ENCODE data around the gene ELF1. TPM values are rescaled to one million over a fixed set of nuclear protein-coding genes. Genes with fewer than 3 reads are reported as not detected.

The ELF1 gene
- total and polyA plus RNA-seq, 2 of the 8 experiments (the other 6 are each of a cell fraction or from before 2014, with no cell fraction given) = 5.6 to 18.2 TPM

DNA sequence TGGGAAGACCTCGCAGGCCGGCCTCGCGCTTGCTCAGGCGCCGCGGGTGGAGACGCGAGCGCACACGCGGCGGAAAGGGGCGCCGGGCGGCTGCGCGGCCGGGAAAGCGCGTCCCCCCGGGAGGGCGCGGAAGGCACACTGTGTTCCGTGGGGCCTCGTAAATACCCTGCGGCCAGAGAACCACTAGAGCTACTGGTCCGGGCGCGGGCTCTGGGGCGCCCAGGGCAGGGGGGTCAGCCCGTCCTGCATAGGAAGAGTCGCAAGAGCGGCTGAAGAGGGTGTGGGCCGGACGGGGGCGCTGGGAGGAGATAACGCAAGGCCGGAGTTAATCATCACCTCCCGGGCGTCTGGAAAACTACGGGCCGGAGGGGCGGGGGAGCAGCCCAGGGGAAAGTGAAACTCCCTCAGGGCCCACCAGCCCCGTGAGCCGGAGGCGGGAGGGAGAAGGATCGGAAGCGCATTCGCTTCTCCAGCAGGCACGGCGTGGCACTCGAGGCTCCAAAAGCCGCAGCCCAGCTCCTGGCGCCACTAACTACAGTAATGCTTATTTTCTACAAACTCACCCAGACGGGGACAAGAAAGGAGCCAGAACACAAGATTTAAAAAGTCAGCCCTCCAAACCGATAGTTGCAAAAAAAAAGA lies 41.1 kb upstream of the ELF1 start:
- peak; percentile 70 to 86 for DNase-seq (ENCODE audit: low read depth in 1 of 2, low spot score in 2 of 2)
- peak overlapping the region; percentile 91 for H2BK5ac ChIP-seq (ENCODE audit: low read depth, low read length)
- FAIRE-seq = no peak
- no peak overlapping the region for H2AK5ac ChIP-seq (ENCODE audit: low read depth, low read length)
- H4K91ac ChIP-seq (replicated peaks; ENCODE audit: insufficient read length, low read length) = peak overlapping the region; percentile 73
- peak overlapping the region; percentile 73 for H2AFZ ChIP-seq (ENCODE audit: low read length)
- H3K27me3 ChIP-seq (replicated peaks in 1 of 4; ENCODE audit: control insufficient read depth in 3 of 4, extremely low read depth in 1 of 4, insufficient read depth in 3 of 4, low read length in 3 of 4) = no peaks in the 10 kb centered on the region
- peaks cover 7% of the 10 kb centered on the region; the same call in 1 of the 2 replicates for H3K23me2 ChIP-seq (ENCODE audit: low read depth, low read length)
- H3K9ac ChIP-seq (replicated peaks in 1 of 4; ENCODE audit: extremely low read depth in 1 of 4, low read depth in 3 of 4, low read length in 3 of 4) = peak overlapping the region; percentile 81 to 95 (median 87)
- H4K8ac ChIP-seq (ENCODE audit: extremely low read depth, insufficient read depth, low read length) = peak overlapping the region; percentile 69; the same call in 1 of the 2 replicates
- H3K18ac ChIP-seq (ENCODE audit: extremely low read depth, low read length) = peak overlapping the region; percentile 97
- H4K20me1 ChIP-seq (replicated peaks in 1 of 2; ENCODE audit: control insufficient read depth in 1 of 2, insufficient read depth in 2 of 2, low read length in 2 of 2) = no peaks in the 10 kb centered on the region
- H3K79me2 ChIP-seq (ENCODE audit: control insufficient read depth in 1 of 2, insufficient read depth in 2 of 2, low read length in 2 of 2) = peaks cover 0 to 55% of the 10 kb centered on the region in 2 experiments; a peak in 2 of 4 replicates
- no peaks in the 10 kb centered on the region for H3K9me3 ChIP-seq (ENCODE audit: insufficient read depth in 2 of 2, low read depth in 1 of 2, low read length in 1 of 2)
- CTCF ChIA-PET (ENCODE audit: partially characterized antibody) = interaction anchor here (0.5 to 1.5 kb wide), 10 partner anchors 12 to 596 kb away, joined by 3 to 5 read pairs (median 3); no protein-coding TSS in a partner anchor
- peak overlapping the region; percentile 91 for H3K4ac ChIP-seq (replicated peaks; ENCODE audit: insufficient read length, low read depth, low read length)
- peak overlapping the region; percentile 79 for H2BK12ac ChIP-seq (ENCODE audit: low read depth, low read length)
- peak overlapping the region; percentile 96 for H3K56ac ChIP-seq (replicated peaks; ENCODE audit: insufficient read length, low read depth, low read length)
- peaks cover 0 to 16% (median 1%) of the 10 kb centered on the region in 4 experiments; a peak in 2 of 8 replicates for H3K36me3 ChIP-seq (ENCODE audit: control insufficient read depth in 2 of 4, insufficient read depth in 4 of 4, low read length in 3 of 4)
- peak overlapping the region; percentile 74 for H3K27ac ChIP-seq (ENCODE audit: low read depth, low read length)
- 1% methylated on average over 43 of the region's 57 CpGs; no CpG with 5 or more reads in 1 of the 2 experiments for WGBS, 2 experiments (ENCODE audit: extremely low coverage in 1 of 2, insufficient coverage in 1 of 2, insufficient read length in 1 of 2, insufficient replicate concordance in 2 of 2, low coverage in 1 of 2, low lambda C conversion rate in 2 of 2, missing lambda C conversion rate in 1 of 2)
- no peak overlapping the region for H3K14ac ChIP-seq (ENCODE audit: insufficient read length)
- peak overlapping the region; percentile 89 to 96 (median 95) for H3K4me3 ChIP-seq (ENCODE audit: extremely low read depth in 1 of 4, insufficient read depth in 2 of 4, low read depth in 3 of 4, low read length in 4 of 4)
- peaks cover 0 to 3% (median 2%) of the 10 kb centered on the region in 4 experiments; a peak in 2 of 7 replicates for H3K4me1 ChIP-seq (replicated peaks in 1 of 4; ENCODE audit: control insufficient read depth in 3 of 4, insufficient read depth in 4 of 4, low read length in 3 of 4)
- no peak overlapping the region for H2BK15ac ChIP-seq (ENCODE audit: low read length)
- H4K5ac ChIP-seq (ENCODE audit: insufficient read length, low read depth, low read length) = peak overlapping the region; percentile 96
- H2BK20ac ChIP-seq (ENCODE audit: low read length) = no peak overlapping the region
- H3K23ac ChIP-seq (ENCODE audit: insufficient read length) = no peak overlapping the region
- POLR2A ChIA-PET (ENCODE audit: partially characterized antibody) = interaction anchor here (0.6 to 2.8 kb wide), 20 partner anchors 9 to 1703 kb away, joined by 3 to 12 read pairs (median 4); partner anchors contain the start of genes MTRF1 and SLC25A15
- peak overlapping the region; percentile 88 for H2BK120ac ChIP-seq (replicated peaks; ENCODE audit: low read depth, low read length)
- peak overlapping the region; percentile 81 to 84 for H3K4me2 ChIP-seq (ENCODE audit: insufficient read depth in 1 of 2, low read depth in 2 of 2, low read length in 2 of 2)
- no peaks in the 10 kb centered on the region; the same call in 1 of the 2 replicates for H3K79me1 ChIP-seq (ENCODE audit: low read depth, low read length)
- TF ChIP-seq TBP (IDR thresholded peaks at IDR 0.05; ENCODE audit: low read depth, low read length) (no peak), NRF1 (IDR thresholded peaks at IDR 0.05; ENCODE audit: low read depth, low read length) (no peak), ZNF274 (IDR thresholded peaks at IDR 0.05; ENCODE audit: borderline replicate concordance, extremely low read depth, low read length) (no peak), RFX5 (IDR thresholded peaks at IDR 0.05; ENCODE audit: borderline replicate concordance, low read depth, low read length) (no peak), BRCA1 (IDR thresholded peaks at IDR 0.05; ENCODE audit: low read depth, low read length) (no peak), BACH1 (IDR thresholded peaks at IDR 0.05; ENCODE audit: low read length) (peak; percentile 49), CHD1 (IDR thresholded peaks at IDR 0.05; ENCODE audit: low read depth, low read length) (no peak), MAFK (IDR thresholded peaks at IDR 0.05; ENCODE audit: low read depth, low read length) (no peak), SUZ12 (IDR thresholded peaks at IDR 0.05; ENCODE audit: low read length) (no peak), SP1 (IDR thresholded peaks at IDR 0.05; ENCODE audit: low read depth, low read length) (no peak), GABPA (IDR thresholded peaks at IDR 0.05; ENCODE audit: borderline replicate concordance, insufficient read depth, low read length) (no peak), KDM1A (IDR thresholded peaks at IDR 0.05; ENCODE audit: borderline replicate concordance, low read length) (no peak)
